ENCODE data around the gene ADAM19. TPM values are rescaled to one million over a fixed set of nuclear protein-coding genes. Genes with fewer than 3 reads are reported as not detected.

ADAM19 gene
- total RNA-seq, 4 donors from 2014 or later: 4.0 to 28.1 (median 15.1) TPM

- H3K4me3 ChIP-seq: no peak overlapping the region
- TF ChIP-seq EP300 (IDR thresholded peaks at IDR 0.05; ENCODE audit: low read depth) (no peak), CTCF (IDR thresholded peaks at IDR 0.05) (no peak), POLR2A (IDR thresholded peaks at IDR 0.05) (no peak), POLR2AphosphoS5 (IDR thresholded peaks at IDR 0.05) (no peak)
- no peaks in the 10 kb centered on the region for H3K9me3 ChIP-seq
- no peaks in the 10 kb centered on the region for H3K36me3 ChIP-seq
- in situ Hi-C loops (cut with MboI; ENCODE audit: low pct_ligation_motif_present in 1 of 4, low pct_unique_long_range_greater_than_20kb in 1 of 4, low sequenced_read_pairs in 3 of 4): no loop called here
- H3K27ac ChIP-seq: peak overlapping the region; percentile 70 to 82 (median 78)
- DNase-seq: no peak
- no peaks in the 10 kb centered on the region for H3K27me3 ChIP-seq
- 87 to 90% methylated on average over 5 of the region's 5 CpGs for WGBS, 2 donors (ENCODE audit: low coverage in 1 of 2)
- H3K4me1 ChIP-seq: peaks cover 5 to 43% (median 33%) of the 10 kb centered on the region in 4 donors
- intact Hi-C loops (cut with DNase I; ENCODE audit: low total_unique reads): loop anchor here (5.0 kb wide), 1 partner anchor 67 kb away; the partner anchor contains the start of gene ADAM19
Measured at GRCh38 chr5:157510682-157511081, 64.9 kb downstream of the ADAM19 start.

- no peak for DNase-seq
- no peak overlapping the region for H3K4me3 ChIP-seq
- in situ Hi-C loops (cut with MboI; ENCODE audit: low pct_ligation_motif_present in 1 of 4, low pct_unique_long_range_greater_than_20kb in 1 of 4, low sequenced_read_pairs in 3 of 4): no loop called here
- peak overlapping the region; percentile 70 to 82 (median 78) for H3K27ac ChIP-seq
- H3K36me3 ChIP-seq: no peaks in the 10 kb centered on the region
- no peaks in the 10 kb centered on the region for H3K27me3 ChIP-seq
- H3K9me3 ChIP-seq: no peaks in the 10 kb centered on the region
- no peak for TF ChIP-seq POLR2A (IDR thresholded peaks at IDR 0.05)
- TF ChIP-seq CTCF (IDR thresholded peaks at IDR 0.05): no peak
- no peak for TF ChIP-seq EP300 (IDR thresholded peaks at IDR 0.05; ENCODE audit: low read depth)
- TF ChIP-seq POLR2AphosphoS5 (IDR thresholded peaks at IDR 0.05): no peak
- H3K4me1 ChIP-seq: peaks cover 5 to 37% (median 32%) of the 10 kb centered on the region in 4 donors
- intact Hi-C loops (cut with DNase I; ENCODE audit: low total_unique reads): no loop called here
Measured at GRCh38 chr5:157509587-157509986, 66.0 kb downstream of the ADAM19 start.

DNA sequence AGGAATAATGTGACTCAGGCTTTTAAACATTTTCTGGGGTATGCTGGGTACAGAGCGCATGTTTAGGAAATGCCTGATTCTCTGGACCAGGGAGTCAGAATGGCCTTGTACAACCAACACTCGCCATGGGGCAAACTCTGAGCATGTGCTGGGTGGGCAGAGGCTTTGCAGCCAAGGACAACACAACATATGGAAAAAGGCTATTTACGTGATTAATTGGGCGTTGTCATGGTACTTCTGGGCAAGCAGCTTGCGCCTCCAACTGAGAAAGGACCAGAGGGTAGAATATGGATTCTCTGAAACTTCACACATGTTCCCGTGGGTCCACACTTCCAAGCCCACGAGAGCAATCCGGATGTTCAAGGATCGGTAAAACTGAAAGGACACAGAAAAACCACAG is 66.5 kb downstream of the ADAM19 start:
- TF ChIP-seq CTCF (IDR thresholded peaks at IDR 0.05): no peak
- TF ChIP-seq POLR2AphosphoS5 (IDR thresholded peaks at IDR 0.05): no peak
- no peak for TF ChIP-seq EP300 (IDR thresholded peaks at IDR 0.05; ENCODE audit: low read depth)
- no peak for TF ChIP-seq POLR2A (IDR thresholded peaks at IDR 0.05)
- H3K4me3 ChIP-seq: no peak overlapping the region
- no peaks in the 10 kb centered on the region for H3K36me3 ChIP-seq
- H3K27ac ChIP-seq: peak overlapping the region; percentile 14 to 79 (median 74)
- WGBS, 2 donors (ENCODE audit: low coverage in 1 of 2): 80 to 87% methylated on average over 1 to 9 of the region's 9 CpGs
- in situ Hi-C loops (cut with MboI; ENCODE audit: low pct_ligation_motif_present in 1 of 4, low pct_unique_long_range_greater_than_20kb in 1 of 4, low sequenced_read_pairs in 3 of 4) (no loop called here), intact Hi-C loops (cut with DNase I; ENCODE audit: low total_unique reads) (no loop called here)
- DNase-seq: no peak
- no peaks in the 10 kb centered on the region for H3K27me3 ChIP-seq
- H3K9me3 ChIP-seq: no peaks in the 10 kb centered on the region
- peaks cover 5 to 37% (median 32%) of the 10 kb centered on the region in 4 donors for H3K4me1 ChIP-seq

GRCh38 chr5:157506981-157507780 is 68.4 kb downstream of the ADAM19 start:
- Histone ChIP-seq H3K4me3 (no peak overlapping the region), H3K27me3 (no peaks in the 10 kb centered on the region), H3K4me1 (peaks cover 5 to 29% (median 29%) of the 10 kb centered on the region in 4 donors), H3K9me3 (no peaks in the 10 kb centered on the region), H3K27ac (peak overlapping the region; percentile 11 to 50 (median 28)), H3K36me3 (no peaks in the 10 kb centered on the region)
- intact Hi-C loops (cut with DNase I; ENCODE audit: low total_unique reads) (no loop called here), in situ Hi-C loops (cut with MboI; ENCODE audit: low pct_ligation_motif_present in 1 of 4, low pct_unique_long_range_greater_than_20kb in 1 of 4, low sequenced_read_pairs in 3 of 4) (no loop called here)
- peak; percentile 77 for DNase-seq
- TF ChIP-seq CTCF (IDR thresholded peaks at IDR 0.05) (no peak), POLR2A (IDR thresholded peaks at IDR 0.05) (no peak), POLR2AphosphoS5 (IDR thresholded peaks at IDR 0.05) (no peak), EP300 (IDR thresholded peaks at IDR 0.05; ENCODE audit: low read depth) (no peak)
- 68 to 89% methylated on average over 3 to 14 of the region's 14 CpGs for WGBS, 2 donors (ENCODE audit: low coverage in 1 of 2)
